NCI-H146 treated with DMSO at 0.1 percent for 48 hours (cell line): ENCODE data around the gene ACSS3.
"Not testable (repeated sequence)": the region's sequence is repeated elsewhere in the genome, so short reads cannot be mapped to it uniquely, and the experiment has no call there.

Experiments used
- DNase-seq: peaks from one replicate; lab custom pipeline; 2025; ENCODE audit not compliant: unreplicated experiment; lab: John Stamatoyannopoulos, UW

Gene ACSS3, protein sequence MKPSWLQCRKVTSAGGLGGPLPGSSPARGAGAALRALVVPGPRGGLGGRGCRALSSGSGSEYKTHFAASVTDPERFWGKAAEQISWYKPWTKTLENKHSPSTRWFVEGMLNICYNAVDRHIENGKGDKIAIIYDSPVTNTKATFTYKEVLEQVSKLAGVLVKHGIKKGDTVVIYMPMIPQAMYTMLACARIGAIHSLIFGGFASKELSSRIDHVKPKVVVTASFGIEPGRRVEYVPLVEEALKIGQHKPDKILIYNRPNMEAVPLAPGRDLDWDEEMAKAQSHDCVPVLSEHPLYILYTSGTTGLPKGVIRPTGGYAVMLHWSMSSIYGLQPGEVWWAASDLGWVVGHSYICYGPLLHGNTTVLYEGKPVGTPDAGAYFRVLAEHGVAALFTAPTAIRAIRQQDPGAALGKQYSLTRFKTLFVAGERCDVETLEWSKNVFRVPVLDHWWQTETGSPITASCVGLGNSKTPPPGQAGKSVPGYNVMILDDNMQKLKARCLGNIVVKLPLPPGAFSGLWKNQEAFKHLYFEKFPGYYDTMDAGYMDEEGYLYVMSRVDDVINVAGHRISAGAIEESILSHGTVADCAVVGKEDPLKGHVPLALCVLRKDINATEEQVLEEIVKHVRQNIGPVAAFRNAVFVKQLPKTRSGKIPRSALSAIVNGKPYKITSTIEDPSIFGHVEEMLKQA

DNA sequence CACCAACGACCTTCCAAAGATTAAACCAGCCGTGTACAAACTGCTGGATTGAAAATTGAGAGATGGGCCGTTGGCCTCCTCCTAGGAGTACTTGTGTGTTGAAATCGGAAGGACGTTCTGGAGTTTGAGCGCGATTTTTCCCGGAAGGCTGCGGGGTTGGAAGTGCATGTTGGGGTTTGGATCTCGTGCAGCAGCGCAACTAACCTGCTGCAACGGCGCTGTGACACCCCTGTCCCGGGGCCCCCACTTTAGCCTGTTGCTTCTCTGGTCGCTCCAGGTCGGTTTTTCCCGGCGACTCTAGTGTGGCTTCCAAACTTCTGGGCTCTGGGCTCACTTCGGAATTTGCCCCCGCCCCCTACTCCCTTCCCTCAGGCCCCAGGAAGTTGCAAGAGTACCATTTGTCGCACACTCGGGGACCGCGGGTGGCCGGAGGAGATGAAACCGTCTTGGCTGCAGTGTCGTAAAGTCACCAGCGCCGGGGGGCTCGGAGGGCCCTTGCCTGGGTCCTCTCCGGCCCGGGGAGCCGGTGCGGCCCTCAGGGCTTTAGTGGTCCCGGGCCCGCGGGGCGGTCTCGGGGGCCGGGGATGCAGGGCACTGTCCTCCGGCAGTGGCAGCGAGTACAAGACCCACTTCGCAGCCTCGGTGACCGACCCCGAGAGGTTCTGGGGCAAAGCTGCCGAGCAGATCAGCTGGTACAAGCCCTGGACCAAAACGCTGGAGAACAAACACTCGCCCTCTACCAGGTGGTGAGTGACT is at the start of gene ACSS3:
TSS of gene ACSS3 (plus strand) at position 394 of the 756 bp plus-strand sequence. CDS start at position 436, 42 bp downstream.
- DNase-seq = peak; percentile 61

DNA sequence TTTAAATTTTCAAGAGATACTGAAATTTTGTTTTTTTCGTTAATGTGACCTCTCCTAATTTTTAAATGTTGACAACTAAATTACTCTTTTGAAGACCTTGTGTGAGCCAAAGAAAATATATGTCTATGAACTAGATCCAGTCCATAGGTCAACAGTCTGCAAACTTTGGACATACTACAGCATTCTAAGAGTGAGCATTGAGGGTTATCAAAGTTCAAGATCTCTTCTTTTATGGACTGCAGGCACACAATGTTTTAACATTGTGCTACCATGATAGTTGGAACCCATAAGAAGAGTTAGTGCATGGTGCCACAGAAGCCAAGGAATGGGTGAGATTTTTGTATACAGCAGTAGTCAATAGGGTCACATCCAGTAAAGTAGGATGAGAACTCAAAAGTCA is 43.0 kb upstream of the ACSS3 start:
- no peak for DNase-seq

DNA sequence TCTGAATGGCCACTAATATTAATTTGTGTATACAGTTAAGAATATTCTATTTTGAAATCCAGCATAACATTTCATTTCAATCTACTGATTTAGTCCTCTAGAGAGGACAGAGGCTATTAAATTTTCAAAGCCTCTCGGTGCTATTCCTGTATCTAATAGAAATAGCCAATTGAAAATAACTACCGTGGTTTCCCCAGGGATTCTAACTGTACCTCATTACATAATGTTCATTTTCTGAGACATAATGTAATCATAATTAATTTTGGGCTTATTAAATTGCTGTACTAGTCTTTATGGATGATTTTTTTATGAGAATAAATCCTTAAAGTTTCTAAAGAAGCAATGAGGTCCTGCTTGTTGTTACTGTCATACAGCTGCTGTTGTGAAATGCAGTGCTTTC is 38.6 kb upstream of the ACSS3 start:
- DNase-seq = no peak

DNA sequence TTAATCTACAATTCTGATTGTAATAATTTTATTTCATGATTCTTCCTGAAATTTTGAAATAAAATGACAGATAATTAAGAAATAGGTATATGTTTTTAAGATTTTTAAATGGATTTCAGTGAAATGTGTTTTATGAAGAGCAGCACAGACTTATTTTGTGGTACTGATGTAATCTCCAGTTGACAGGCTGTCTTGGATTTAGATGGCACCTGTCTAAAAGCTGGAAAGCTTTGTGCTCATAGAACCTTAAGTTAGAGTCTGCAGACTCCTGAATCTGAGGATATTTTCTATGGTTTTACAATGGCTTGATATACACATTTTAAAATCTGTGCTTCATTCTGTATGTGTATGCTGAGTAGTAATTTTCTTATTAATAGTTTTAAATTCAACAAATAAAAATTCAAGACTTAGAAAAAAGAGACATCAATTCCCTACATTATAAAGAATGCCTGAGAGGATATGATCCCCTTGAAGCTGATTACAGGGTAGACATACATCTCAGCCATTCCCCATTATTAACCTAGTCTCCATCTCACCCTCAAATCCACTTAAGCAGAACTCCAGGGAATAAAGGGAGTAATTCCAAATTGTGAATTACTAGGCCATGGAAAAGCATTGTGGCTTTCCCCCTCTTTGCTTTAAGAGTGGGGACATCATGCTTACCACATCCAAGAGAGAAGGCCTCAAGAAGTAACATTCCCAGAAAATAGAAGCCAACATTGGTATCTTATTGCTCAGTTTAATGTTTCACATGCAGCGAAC is 33.7 kb upstream of the ACSS3 start:
- no peak for DNase-seq

DNA sequence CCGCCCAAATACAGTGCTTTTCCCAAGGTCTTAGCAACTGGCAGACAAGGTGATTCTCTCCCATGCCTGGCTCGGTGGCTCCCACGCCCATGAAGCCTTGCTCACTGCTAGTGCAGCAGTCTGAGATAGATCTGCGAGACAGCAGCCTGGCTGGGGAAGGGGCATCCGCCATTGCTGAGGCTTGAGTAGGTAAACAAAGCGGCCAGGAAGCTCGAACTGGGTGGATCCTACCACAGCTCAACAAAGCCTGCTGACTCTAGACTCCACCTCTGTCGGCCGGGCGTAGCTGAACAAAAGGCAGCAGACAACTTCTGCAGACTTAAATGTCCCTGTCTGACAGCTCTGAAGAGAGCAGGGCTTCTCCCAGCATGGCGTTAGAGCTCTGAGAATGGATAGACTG is 12.9 kb upstream of the ACSS3 start:
- DNase-seq = not testable (repeated sequence)

DNA sequence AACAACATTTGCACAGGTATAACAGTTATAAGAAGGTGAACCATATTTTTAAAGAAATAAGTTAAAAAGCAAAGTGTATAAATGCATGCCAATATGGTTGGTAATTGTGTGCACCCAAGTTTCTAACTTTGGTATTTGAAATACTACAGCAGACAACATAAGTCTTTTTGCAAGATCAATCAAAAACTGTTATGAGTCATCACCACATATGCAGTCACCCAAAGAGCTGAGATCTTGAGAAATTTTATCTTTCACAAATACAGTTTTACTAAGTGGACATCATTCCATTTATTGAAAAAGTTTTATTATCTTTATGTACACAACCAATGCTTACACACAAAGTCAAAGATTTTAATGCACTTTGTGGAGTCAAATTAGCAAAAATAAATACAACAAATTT is 7.0 kb upstream of the ACSS3 start:
- no peak for DNase-seq

DNA sequence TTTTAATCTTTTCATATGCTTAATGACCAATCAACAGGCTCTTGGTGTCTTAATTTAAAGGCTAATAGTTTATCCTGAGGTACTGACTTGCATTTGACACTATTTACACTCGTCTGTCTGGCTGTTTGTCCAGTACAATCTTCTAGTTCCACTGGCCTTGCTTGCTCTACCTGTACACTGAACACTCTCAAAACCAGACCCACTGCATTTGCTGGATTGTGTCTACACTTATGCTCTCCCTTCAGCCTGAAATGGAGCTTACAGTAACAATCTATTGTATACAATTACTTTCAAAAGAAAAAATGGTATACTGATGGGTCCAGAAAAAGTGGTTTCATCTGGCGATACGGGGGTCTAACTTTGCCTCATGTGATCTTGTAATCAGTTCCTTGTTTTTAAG is 2.3 kb upstream of the ACSS3 start:
- no peak for DNase-seq

DNA sequence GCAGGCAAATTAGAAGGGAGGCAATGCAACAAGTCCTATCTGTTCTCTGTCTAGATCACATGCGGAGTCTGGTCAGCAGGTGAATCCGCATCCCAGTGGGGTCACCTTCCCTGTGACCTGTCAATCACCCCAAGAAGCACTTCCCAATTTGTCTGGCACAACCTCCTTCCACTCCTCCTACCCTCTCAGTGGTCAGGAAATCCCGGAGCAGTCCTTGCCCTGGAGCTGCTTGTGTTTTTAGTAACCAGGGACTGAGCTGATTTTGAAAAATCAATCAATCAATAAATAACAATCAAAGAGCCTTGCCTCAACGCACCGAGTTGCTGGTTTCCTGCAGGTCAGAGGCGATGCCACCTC is 572 bp upstream of the ACSS3 start:
- DNase-seq = peak; percentile 83

DNA sequence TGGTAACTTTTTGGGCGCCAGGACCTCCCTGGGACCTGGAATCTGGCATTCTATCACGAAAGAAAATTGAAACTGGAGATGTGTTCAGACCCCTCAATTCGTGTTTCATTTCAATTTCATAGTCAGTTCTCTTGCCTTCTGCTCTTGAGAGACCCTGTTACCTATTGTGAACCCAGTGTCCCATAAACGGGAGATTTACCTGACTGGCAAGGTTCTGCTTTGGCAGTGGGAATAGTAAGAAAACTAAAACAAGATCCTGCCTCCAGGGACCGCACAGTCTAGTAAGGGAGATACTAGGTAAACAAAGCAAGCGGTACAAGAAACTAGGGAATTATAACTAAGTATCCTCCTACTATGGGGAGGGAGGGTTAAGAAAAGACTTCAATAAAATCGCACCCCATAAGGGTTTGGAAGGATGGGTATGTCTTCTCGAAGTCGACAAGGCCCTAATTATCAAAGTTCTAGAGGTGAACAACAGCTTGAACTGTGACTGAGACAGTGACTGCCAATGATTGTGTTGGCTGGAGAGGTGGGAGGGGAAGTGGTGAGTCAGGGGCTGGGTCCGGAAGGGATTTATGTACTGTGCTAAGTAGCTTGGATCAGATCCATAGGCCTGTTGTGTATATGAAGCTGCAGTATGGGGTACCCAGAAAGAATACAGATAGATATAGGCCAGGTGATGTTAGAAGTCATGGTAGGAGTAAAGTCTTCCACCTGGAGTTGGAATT is 754 bp downstream of the ACSS3 start:
- peak; percentile 33 for DNase-seq

DNA sequence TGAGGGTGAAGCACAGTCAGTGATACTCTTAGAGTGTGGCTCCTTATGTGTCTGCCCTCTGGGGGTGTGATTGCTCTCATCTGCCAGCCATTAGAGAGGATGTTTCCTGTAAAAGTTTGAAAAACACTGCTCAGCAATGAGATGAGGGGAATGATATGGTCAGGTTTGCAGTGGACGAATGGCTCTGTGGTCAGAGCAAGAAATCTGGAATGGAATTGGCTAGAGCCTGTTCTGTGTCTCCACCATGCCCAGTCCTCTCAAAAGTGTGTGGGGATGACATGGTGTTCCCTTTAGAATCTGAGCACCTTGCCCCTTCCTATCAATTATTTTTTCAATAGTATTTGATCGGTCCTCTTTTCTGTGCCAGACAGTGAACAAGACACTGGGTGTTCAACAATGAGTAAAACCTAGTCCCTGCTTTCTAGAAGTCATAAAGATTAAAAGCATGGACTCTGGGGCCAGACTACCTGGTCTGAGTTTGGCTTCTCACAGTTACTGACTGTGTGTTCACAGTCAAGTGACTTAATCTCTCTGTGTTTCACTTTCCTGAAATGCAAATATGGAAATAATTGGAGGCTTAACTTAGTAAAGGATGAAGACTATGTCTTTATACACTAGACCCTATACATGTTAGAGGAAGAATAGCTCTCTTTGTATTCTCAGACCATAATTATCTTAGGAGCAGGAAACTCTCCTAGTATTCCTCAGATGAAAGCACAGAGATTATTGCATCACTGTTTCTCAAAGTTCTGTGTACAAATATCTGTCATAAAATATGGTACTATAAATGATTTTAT is 1.6 kb downstream of the ACSS3 start:
- peak; percentile 33 for DNase-seq

DNA sequence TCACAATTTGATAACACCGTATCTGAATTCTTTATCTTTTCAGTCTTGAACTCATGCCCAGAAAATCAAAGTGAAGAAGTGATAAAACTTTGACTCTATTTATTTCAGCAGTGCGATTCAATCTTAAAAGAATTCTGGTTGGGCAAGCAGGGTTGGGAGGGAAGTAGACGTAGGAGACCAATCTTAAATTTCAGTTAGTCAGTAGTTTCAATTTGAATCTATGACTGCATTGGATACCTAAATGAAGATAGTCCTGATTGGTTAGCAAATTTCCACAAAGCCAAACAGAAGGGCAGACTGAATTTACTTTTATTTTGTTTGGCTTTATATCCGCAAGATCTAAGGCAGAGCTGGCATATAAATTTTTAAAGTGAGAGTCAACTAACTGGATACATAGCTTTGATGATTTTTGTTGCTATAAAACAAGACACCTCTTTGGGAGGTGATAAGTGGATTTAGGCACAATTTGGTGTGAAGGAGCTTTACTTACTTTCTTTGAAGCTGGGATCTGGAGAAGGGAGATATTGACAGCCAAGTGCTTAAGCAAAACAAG is 2.6 kb downstream of the ACSS3 start:
- no peak for DNase-seq

DNA sequence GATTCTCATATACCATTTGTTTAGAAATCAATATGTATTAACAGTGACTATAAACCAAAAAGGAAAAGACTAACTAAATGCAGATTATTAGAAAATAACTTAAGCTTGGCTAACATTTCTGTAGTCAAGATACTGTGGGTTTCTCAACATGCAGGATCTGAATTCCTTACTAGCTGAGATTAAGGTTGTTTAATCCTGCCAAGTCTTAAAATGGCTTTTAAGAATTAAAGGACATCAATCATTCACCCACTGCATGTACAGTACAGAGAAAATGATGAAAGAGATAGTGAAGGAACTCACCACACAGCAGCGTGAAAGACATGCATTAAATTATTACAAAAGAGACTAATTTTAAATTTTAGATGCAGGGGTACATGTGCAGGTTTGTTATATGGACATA is 3.8 kb downstream of the ACSS3 start:
- no peak for DNase-seq

DNA sequence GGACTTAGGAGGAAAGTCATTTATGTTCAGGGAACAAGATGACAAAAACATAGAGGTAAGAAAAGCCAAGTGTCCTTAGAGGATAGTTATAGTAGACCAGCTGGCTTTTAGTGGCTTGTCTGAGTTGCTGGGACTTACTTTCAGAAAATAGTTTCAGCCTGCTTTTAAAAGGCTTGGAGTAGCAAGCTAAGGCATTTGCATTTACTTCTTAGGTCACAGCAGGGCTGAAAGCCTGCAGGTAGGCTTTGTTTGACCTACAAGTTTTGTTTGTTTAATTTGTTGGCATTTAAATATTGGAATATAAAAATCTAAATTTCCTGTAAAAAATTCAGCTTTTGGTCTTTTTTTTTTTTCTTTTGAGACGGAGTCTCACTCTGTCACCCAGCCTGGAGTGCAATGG is 5.1 kb downstream of the ACSS3 start:
- no peak for DNase-seq

DNA sequence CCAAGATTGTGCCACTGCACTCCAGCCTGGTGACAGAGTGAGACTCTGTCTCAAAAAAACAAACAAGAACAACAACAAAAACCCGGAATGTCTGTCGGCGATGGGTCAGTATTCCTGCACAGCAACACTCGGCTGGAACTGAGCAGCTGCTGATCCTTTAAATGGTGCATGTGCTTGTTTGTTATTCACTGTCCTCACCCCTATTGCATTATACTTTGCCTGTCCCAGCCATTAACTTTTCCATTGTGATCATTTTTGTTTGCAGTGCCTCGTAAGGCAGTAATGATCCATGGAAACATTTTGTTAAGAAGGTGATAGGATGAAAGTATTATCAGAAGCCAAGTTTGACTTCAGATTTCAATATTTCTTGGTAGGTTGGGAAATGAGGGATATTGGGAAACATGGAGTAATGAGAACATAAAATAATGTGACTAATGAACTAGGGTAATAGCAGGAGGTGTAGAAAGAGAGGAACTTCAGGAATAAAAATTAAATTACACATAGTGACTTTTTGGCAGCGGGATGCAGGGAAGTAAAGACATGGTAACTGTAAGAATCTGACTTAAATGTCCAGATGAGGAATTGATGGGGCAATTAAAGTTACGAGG is 6.1 kb downstream of the ACSS3 start:
- no peak for DNase-seq

DNA sequence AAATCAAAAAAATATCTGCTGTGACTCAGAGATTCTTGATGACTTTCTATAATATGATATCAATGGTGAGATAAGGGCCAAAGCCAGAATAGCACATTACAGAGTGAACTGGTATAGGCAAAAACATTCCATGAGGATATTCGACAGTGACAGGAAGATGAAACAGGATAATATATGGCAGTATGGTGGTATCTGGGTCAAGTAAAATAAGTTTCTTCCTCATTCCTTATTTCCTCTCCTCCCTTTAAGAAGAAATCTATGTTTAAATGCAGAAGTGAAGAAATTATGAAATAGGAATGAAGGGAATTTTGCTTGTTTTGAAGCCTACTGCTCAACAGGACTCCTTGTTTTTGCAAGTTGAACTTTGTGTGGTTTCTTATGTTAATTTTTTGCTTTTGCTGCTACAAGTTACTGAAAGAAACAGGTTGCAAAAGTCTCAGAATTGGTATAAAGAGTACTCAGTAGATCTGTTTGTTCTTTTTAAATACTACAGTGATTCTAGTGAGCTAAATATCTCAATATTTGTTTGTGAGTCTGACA is 7.0 kb downstream of the ACSS3 start:
- no peak for DNase-seq

DNA sequence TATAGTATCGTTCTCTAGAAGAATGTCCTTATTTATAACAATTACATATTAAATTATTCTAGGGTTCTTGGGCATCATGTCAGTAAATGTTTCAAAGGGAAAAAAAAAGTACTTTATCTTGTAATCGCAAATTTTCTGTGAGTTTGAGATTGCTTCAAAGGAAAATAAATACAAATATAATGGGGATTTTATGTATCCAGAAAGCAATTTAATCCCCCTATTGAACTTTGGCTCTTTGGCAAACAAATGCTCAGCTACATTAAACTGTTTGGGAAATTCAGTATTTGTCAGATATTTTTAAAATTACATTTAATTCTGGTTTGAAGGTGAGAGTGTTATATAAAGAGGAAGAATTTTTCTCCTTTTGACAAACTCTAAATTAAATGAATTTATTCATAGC is 8.0 kb downstream of the ACSS3 start:
- no peak for DNase-seq

DNA sequence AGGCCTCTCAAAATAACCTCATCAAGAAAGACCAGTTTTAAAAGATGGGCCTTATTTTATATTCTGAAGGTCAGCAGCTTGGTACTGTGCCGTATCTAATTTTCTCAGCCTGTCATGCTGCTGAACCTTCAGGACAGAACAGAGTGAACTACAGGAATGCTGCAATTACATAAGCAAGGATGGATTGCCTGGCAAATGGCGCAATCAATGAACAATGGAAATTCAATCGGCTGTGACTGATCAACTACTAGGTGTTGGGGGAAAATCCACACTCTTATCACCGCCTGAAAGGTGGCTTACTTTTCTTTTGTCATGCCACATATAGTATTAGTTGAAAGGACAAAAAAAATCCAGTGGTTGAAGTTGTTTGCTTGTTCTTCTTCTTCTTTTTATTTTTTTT is 8.5 kb downstream of the ACSS3 start:
- DNase-seq = peak; percentile 81

DNA sequence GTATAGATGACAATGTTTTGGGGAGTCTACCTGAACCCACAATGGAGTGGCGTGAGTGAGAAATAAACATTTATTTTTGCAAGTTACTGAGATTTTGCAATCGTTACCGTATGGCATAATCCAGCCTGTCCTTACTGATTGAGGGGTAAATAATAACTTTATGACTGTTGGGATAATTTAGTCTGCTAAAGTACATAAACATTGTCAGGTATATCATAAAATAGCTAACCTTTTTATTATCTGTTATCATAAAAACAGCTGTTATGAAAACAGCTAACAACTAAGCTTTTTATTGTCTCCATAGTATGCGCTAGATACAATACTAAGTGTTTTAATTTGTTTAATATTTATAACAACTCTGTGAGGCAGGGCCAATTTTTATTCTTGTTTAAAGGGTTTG is 10.3 kb downstream of the ACSS3 start:
- no peak for DNase-seq

DNA sequence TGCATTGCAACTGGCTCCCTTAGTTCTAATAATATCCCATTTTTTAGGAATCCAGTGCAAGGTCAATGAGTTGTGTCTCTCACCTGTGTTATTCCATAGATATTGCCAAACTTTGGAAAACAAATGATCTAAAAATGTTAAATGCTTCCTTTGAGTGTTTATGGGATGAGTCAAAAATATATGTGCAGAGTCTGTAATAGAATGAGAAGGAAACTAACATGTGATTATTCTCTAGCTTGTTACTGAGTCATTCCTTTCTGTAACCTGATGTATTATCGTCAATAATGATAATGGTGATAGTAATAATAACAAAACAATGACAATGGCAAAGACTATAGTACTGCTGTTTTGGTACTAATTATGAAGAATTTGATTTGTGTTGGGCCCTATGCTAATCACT is 11.5 kb downstream of the ACSS3 start:
- no peak for DNase-seq
